GM21529 (cell line): Measurements from ENCODE around the gene TM4SF18.
"Not testable (repeated sequence)": the region's sequence is repeated elsewhere in the genome, so short reads cannot be mapped to it uniquely, and the experiment has no call there.

ENCODE experiments used
- ATAC-seq: cut with Tn5 transposase; IDR thresholded peaks from one replicate; pipeline ENCODE4 v1.9.1; 2021; ENCODE audit not compliant: unreplicated experiment

The TM4SF18 gene

DNA sequence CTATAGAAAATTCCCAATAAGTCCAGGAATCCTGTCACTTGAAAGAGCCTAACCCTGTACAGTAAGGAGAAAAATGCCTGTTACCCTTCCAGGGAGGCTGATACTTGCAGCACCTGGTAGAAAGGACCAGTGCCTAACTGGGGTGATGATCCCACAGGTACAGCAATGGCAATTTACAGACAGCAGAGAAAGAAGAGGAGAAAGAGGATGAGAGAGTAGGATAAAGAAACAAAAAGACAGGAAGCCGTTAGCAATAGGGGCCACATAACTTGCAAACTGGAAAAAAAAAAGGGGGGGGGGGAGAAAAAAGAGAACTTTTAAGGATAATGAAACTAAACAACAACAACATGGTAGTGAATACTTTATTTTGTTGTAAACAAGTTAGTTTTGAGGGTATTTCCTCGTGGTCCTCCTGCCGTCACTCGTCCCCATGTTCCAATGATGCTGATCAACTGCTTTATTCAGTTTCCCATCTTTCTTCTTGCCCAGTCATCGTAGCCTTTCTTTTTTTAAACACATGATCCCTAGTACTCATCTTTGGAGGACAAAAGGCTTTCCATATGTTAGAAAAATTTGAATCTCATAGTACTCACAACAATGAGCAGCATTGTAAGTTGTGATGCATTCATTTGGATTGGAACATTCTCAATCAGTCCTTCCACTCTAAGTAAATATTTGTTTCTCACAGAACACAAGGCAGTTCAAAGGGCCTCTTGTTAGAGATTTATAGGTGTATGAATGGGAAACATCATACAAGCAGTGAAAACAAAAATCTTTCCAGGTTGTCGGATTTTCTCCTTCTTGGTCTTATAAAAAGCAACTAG, 35.5 kb upstream of the TM4SF18 start:
- no peak for ATAC-seq

DNA sequence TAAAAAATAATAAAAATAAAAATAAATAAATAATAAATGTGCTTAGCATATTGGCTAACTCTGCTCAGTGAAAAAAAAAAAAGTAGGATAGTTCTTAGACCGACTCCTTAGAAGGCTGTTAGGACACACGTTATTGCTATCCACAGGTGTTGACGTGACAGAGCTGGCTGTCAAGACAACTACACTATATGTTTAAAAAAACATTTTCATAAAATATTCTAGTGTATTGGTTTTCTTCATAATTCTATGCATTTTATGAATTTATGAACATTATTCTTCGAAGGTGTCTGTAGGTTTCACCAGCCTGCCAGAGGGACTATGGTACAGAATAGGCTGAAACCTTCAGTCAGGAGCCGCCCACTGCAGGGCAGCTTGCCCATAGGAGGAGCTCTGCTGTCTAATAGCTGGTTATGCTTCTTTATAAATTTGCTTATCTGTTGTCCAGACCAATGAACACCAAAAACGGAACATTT, 34.8 kb upstream of the TM4SF18 start:
- no peak for ATAC-seq

GRCh38 chr3:149366941-149367840, 33.8 kb upstream of the TM4SF18 start:
- no peak for ATAC-seq

DNA sequence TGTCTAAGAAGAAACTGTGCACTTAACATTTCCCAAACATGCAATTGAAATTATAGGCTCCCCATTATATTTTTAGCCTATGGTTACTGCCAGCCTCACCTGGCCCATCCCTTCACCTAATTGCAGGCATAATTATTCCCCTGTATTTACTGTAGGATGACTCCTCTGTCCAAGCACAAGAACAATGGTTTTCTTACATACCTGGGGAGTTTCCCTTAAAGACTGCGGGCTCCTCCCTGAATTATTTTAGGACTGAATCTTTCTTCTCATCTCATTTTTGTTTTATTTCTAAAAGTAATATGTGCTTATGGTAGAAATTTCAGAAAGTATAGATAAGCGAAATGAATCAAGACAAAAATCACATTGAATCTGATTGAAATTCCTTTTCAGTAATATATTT, 32.6 kb upstream of the TM4SF18 start:
- no peak for ATAC-seq

GRCh38 chr3:149364624-149365023, 31.2 kb upstream of the TM4SF18 start:
- no peak for ATAC-seq

- ATAC-seq = no peak
These were observed 29.6 kb upstream of the TM4SF18 start for GRCh38 chr3:149363053-149363452.

GRCh38 chr3:149362366-149362765, 28.9 kb upstream of the TM4SF18 start:
- no peak for ATAC-seq

- no peak for ATAC-seq
These were observed 23.2 kb upstream of the TM4SF18 start for GRCh38 chr3:149356630-149357029.

DNA sequence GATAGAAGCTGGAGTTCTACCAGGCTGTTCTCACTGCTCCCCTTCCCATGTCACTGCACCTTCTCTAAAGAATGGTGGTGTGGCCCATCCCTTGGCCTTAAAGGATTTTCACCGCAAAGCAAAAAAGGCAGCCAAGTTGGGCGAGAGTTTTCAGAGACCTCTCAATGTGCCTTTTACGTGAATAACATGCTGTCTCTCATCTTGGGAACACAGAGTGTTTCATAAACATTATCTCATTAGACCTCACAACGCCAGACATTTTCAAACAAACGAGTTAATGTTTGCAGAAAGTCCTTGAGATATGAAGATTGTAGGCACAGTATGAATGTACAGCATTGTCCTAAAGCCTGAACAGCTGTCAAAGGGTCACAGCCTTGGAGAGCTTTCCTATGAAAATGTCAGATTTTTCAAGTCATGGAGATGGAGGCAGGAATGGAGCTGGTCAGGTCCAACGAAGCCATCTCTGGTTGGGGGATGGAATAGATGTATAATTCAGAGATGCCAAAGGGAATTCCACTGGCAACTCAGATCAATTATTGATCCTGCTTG, 22.7 kb upstream of the TM4SF18 start:
- ATAC-seq = no peak

GRCh38 chr3:149353581-149354184, 20.2 kb upstream of the TM4SF18 start:
- ATAC-seq = no peak

DNA sequence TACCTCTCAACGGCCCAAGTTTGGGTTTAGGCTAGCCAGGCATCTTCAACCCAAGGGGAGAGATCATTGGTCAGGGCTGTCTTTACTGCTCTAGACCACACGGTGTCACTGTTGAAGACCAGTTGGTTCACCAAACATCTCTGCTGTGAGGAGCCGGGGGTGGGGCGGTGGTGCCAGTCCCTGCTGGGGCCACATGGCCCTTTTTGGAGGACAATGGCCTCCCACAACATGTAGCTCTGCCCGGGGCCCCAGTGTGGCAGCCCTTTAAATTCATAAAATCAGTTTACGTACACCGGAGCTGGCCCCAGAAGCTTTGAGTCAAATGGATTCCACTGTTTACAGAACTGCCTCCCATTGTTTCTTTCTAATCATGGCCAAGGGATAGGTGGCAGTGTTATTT, 19.1 kb upstream of the TM4SF18 start:
- peak; percentile 98 for ATAC-seq

DNA sequence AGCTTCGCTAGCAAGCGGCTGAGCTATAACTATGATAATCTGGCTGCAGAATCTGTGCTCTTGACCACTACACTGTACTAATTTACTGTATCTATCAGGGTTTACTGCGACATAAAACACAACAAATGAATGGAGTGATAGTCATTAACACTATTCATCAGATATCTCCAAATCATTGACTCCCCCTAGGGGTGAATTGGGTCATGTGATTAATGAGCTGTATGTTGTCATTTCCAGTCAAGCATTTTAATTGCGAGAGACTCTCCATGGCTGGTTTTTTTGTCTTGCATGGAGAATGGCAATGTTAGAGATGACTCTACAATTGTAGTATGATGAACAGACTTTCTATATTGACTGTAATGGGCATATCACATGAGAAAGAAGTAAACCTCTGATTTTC, 10.5 kb upstream of the TM4SF18 start:
- ATAC-seq = no peak

DNA sequence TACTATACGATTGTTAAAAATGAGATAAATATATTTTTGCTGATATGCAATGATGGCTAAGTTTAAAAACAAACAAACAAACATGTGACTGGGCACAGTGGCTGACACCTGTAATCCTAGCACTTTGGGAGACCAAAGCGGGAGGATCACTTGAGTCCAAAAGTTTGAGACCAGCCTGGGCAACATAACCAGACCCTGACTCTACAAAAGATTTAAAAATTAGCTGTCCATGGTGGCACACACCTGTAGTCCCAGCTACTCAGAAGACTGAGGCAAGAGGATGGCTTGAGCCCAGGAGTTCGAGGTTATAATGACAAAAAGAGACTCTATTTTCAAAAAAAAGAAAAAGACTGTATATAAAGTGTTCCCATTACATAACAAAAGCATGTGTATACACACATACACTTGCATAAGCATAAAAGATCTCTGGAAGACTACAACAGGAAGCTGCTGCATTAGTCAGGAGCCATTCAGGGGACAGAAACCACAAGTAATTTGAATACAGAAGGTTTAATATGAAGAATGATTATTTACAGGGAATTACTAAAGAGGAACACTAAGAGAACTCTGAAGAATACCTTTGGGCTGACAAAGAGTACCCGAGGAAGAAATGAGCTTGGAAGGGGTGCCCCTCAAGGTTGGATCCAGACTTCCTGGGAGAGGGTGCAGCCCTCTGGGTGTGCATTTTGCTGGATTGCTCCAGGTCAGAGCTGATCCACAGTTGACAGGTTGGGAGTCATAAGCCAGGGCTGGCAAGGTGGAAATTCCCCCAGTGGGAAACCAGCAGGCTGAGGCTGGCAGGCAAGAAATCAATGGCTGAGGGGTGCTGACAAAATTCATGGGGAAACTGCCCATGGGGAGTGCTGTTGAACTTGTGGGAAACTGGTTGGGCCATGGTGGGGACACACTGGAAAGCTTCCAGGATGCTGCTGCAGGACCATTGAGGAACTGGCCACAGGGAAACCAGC, 9.3 kb upstream of the TM4SF18 start:
- ATAC-seq = no peak

GRCh38 chr3:149340310-149340933, 7.0 kb upstream of the TM4SF18 start:
- ATAC-seq = no peak

- no peak for ATAC-seq
These were observed 6.5 kb upstream of the TM4SF18 start for GRCh38 chr3:149339931-149340309.

- not testable (repeated sequence) for ATAC-seq
These were observed 4.0 kb upstream of the TM4SF18 start for GRCh38 chr3:149337486-149337885.

DNA sequence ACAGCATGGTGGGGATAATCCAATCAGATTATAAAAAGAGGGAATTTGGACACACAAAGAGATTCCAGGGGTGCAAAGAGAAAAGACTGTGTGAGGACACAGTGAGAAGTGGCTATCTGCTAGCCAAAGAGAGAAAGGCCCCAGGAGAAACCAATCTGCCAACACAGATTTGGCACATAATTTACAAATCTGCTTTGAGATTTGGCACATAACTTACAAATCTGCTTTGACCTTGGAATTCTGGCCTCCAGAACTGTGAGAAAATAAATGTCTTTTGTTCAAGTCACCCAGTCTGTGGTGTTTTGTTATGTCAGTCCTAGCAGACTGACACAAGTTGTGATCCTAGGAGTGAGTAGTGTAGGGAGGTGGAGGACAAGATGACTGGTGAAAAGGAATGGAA, 3.5 kb upstream of the TM4SF18 start:
- ATAC-seq = no peak

DNA sequence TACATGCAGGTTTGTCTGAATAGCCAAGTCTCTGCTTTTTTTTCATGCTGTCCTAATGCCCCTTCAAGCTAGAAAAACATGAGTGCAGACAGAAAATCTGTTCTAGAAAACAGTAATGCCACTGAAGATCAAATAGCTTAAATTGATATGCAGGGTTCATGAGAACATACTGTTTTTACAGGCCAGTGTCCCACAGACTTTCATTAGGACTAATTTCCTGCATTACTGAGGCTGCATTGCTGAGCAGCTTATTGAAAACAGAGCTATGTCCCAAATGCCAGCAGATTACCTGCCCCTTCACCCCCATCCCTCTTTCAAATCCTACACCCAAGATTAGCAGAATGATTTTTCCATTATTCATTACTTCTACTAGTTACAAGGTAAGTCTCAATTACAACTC, 665 bp downstream of the TM4SF18 start:
- ATAC-seq = no peak

GRCh38 chr3:149332227-149332765, 1.1 kb downstream of the TM4SF18 start:
- ATAC-seq = no peak
